ENCODE measurements around the gene R3HCC1L.

- TF ChIP-seq CTCF (IDR thresholded peaks at IDR 0.05) (no peak), EZH2 (IDR thresholded peaks at IDR 0.05; ENCODE audit: borderline replicate concordance, insufficient read depth, low read depth, low read length, poor library complexity, severe bottlenecking) (no peak)
Observed at GRCh38 chr10:98134117-98134430, 383 bp upstream of the R3HCC1L start.
